SK-N-SH (cell line): ENCODE measurements around the gene RASSF8. TPM values are rescaled to one million over a fixed set of nuclear protein-coding genes. Genes with fewer than 3 reads are reported as not detected.

ENCODE experiments used
- CTCF ChIA-PET: fragments of 300-600, 350-600 bp; formaldehyde crosslinking; extraction: SDS; loops from one replicate; lab custom pipeline; 2021; lab: Yijun Ruan, JAX
- POLR2A ChIA-PET: fragments of 350-600 bp; sonication (Branson Sonifier 250); formaldehyde crosslinking; extraction: SDS; loops from one replicate; lab custom pipeline; 2020; ENCODE audit warnings: antibody characterized with exemption, inconsistent platforms; lab: Yijun Ruan, JAX
- DNase-seq: peaks from one replicate; pipeline ENCODE4 v3.0.0; 2012
- H2AFZ ChIP-seq: fragments of 200-600 bp; sonication (generic); 2 replicates; pipeline ENCODE4 v1.8.1; 2016; ENCODE audit warnings: antibody characterized with exemption, mild to moderate bottlenecking, low read depth
- H3F3A ChIP-seq: fragments of 200-600 bp; sonication (generic); replicated peaks from 2 replicates; pipeline ENCODE3; 2016; ENCODE audit warnings: antibody characterized with exemption, mild to moderate bottlenecking; ENCODE audit not compliant: insufficient read depth
- H3K27ac ChIP-seq, 2 experiments: fragments of 200-500 bp in 1 of 2; fragments of 200-600 bp in 1 of 2; sonication (Bioruptor generic) in 1 of 2; sonication (generic), shearing (Covaris generic) in 1 of 2; 2 replicates each; pipeline versions ENCODE4 v1.5.1 to v1.6.1; 2014 to 2016; ENCODE audit warnings: low read depth in 2 of 2, inconsistent platforms in 1 of 2, low read length in 1 of 2, mild to moderate bottlenecking in 1 of 2, mixed read lengths in 1 of 2
- H3K27me3 ChIP-seq: fragments of 200-600 bp; sonication (generic), shearing (Covaris generic); 2 replicates; pipeline ENCODE4 v1.6.1; 2016; ENCODE audit warnings: mixed run types; ENCODE audit not compliant: insufficient read depth
- H3K36me3 ChIP-seq, 2 experiments: fragments of 200-500 bp in 1 of 2; fragments of 200-600 bp in 1 of 2; sonication (Bioruptor generic) in 1 of 2; sonication (generic) in 1 of 2; replicated peaks in 1 of 2; 2 replicates each; pipeline versions ENCODE3 to v1.5.1; 2014 to 2016; ENCODE audit warnings: low read length in 1 of 2, mild to moderate bottlenecking in 1 of 2; ENCODE audit not compliant: insufficient read depth in 2 of 2, control insufficient read depth in 1 of 2
- H3K4me1 ChIP-seq, 2 experiments: fragments of 200-500 bp in 1 of 2; fragments of 200-600 bp in 1 of 2; sonication (Bioruptor generic) in 1 of 2; sonication (generic), shearing (Covaris generic) in 1 of 2; 2 replicates each; pipeline versions ENCODE4 v1.5.1 to v1.6.1; 2014 to 2016; ENCODE audit warnings: low read depth in 1 of 2, low read length in 1 of 2, mixed run types in 1 of 2; ENCODE audit not compliant: insufficient read depth in 2 of 2, control insufficient read depth in 1 of 2
- H3K4me2 ChIP-seq: fragments of 200-600 bp; sonication (generic), shearing (Covaris generic); 2 replicates; pipeline ENCODE4 v1.6.1; 2017; ENCODE audit warnings: mixed run types
- H3K4me3 ChIP-seq, 2 experiments: fragments of 200-500 bp in 1 of 2; fragments of 200-600 bp in 1 of 2; sonication (Bioruptor generic) in 1 of 2; sonication (generic), shearing (Covaris generic) in 1 of 2; 2 replicates each; pipeline versions ENCODE4 v1.5.1 to v1.8.1; 2014 to 2016; ENCODE audit warnings: low read depth in 2 of 2, inconsistent platforms in 1 of 2, low read length in 1 of 2, mild to moderate bottlenecking in 1 of 2, mixed read lengths in 1 of 2, moderate library complexity in 1 of 2
- H3K79me2 ChIP-seq: fragments of 200-600 bp; sonication (generic); 2 replicates; pipeline ENCODE4 v1.8.1; 2017; ENCODE audit warnings: mild to moderate bottlenecking; ENCODE audit not compliant: insufficient read depth
- H3K9ac ChIP-seq: fragments of 200-600 bp; sonication (generic); 2 replicates; pipeline ENCODE4 v1.6.1; 2017; ENCODE audit warnings: mixed run types
- H3K9me2 ChIP-seq: fragments of 200-600 bp; sonication (generic); 2 replicates; pipeline ENCODE4 v1.6.1; 2017; ENCODE audit warnings: mixed run types
- H3K9me3 ChIP-seq: fragments of 200-600 bp; sonication (generic); 2 replicates; pipeline ENCODE4 v1.6.1; 2017; ENCODE audit warnings: mixed run types, mild to moderate bottlenecking, moderate library complexity
- H4K20me1 ChIP-seq: fragments of 200-600 bp; sonication (generic); 2 replicates; pipeline ENCODE4 v1.6.1; 2017; ENCODE audit warnings: mild to moderate bottlenecking, mixed run types; ENCODE audit not compliant: insufficient read depth
- CHD2 ChIP-seq: fragments of 150-350 bp; IDR thresholded peaks from 2 replicates; pipeline ENCODE4 v1.6.1; 2018; ENCODE audit warnings: low read length; ENCODE audit not compliant: partially characterized antibody
- ELF1 ChIP-seq: IDR thresholded peaks from 2 replicates; pipeline ENCODE4 v1.4.0; 2012
- FOXM1 ChIP-seq: IDR thresholded peaks from 2 replicates; pipeline ENCODE4 v1.4.0; 2012; ENCODE audit warnings: low read depth, mild to moderate bottlenecking
- GABPA ChIP-seq: IDR thresholded peaks from 2 replicates; pipeline ENCODE4 v1.4.0; 2012; ENCODE audit warnings: low read depth, mild to moderate bottlenecking
- GATA2 ChIP-seq: sonication (generic); formaldehyde crosslinking; IDR thresholded peaks from 2 replicates; pipeline ENCODE4 v1.5.0; 2020; ENCODE audit warnings: mild to moderate bottlenecking, missing genetic modification reagents
- JUND ChIP-seq: IDR thresholded peaks from 2 replicates; pipeline ENCODE4 v1.4.0; 2012
- MEF2A ChIP-seq: IDR thresholded peaks from 2 replicates; pipeline ENCODE4 v1.4.0; 2012; ENCODE audit warnings: low read depth, borderline replicate concordance
- NFIC ChIP-seq: IDR thresholded peaks from 2 replicates; pipeline ENCODE4 v1.4.0; 2012; ENCODE audit warnings: borderline replicate concordance
- NRF1 ChIP-seq: IDR thresholded peaks from 2 replicates; pipeline ENCODE4 v1.6.1; 2012; ENCODE audit warnings: low read depth, mild to moderate bottlenecking, low read length
- POLR2AphosphoS5 ChIP-seq: IDR thresholded peaks from 2 replicates; pipeline ENCODE4 v1.6.1; 2012; ENCODE audit warnings: low read depth, low read length
- RCOR1 ChIP-seq: fragments of 150-350 bp; IDR thresholded peaks from 2 replicates; pipeline ENCODE4 v1.6.1; 2017; ENCODE audit warnings: antibody characterized with exemption, low read length
- SIN3A ChIP-seq: IDR thresholded peaks from 2 replicates; pipeline ENCODE4 v1.6.1; 2012; ENCODE audit warnings: low read depth, mild to moderate bottlenecking, low read length, moderate library complexity, borderline replicate concordance
- SMC3 ChIP-seq: IDR thresholded peaks from 2 replicates; pipeline ENCODE4 v1.6.1; 2012; ENCODE audit warnings: low read depth, low read length, improper control_type of control experiment
- TEAD4 ChIP-seq: IDR thresholded peaks from 2 replicates; pipeline ENCODE4 v1.4.0; 2012; ENCODE audit warnings: mild to moderate bottlenecking, borderline replicate concordance; ENCODE audit not compliant: insufficient read depth
- WGBS: methylation state at CpG from one replicate; pipeline ENCODE4 v1.1.6; 2017; ENCODE audit warnings: low lambda C conversion rate; 5-methylcytosine and 5-hydroxymethylcytosine counted together
- polyA plus RNA-seq, 3 experiments: library from polyadenylated mRNA; depleted of rRNA; stranded (reverse); fragments of >200 nt; gene quantifications; 2 replicates each; pipeline ENCODE4 v1.2.3, GENCODE V29; 2012
- TF ChIP-seq, protein P1 (sequence below): fragments of 200-600 bp; sonication (generic); IDR thresholded peaks from 2 replicates; pipeline ENCODE4 v1.6.1; 2017; ENCODE audit warnings: antibody characterized with exemption, mild to moderate bottlenecking, moderate library complexity
- TF ChIP-seq, protein P2 (sequence below): fragments of 150-350 bp; IDR thresholded peaks from 2 replicates; pipeline ENCODE4 v1.6.1; 2017; ENCODE audit warnings: antibody characterized with exemption, low read length, low read depth, borderline replicate concordance
- TF ChIP-seq, protein P3 (sequence below): IDR thresholded peaks from 2 replicates; pipeline ENCODE4 v1.4.0; 2012; ENCODE audit warnings: low read depth, borderline replicate concordance
- TF ChIP-seq, protein P4 (sequence below): IDR thresholded peaks from 2 replicates; pipeline ENCODE4; 2012
- TF ChIP-seq, protein P5 (sequence below): fragments of 150-350 bp; IDR thresholded peaks from 2 replicates; pipeline ENCODE4 v1.6.1; 2016; ENCODE audit warnings: mild to moderate bottlenecking, low read depth, low read length
- TF ChIP-seq, protein P6 (sequence below): IDR thresholded peaks from 2 replicates; pipeline ENCODE4 v1.4.0; 2012; ENCODE audit warnings: low read depth, borderline replicate concordance

Gene RASSF8
- polyA plus RNA-seq, 1 of the 3 experiments (the other 2 are of a cell fraction): 15.3 TPM

DNA sequence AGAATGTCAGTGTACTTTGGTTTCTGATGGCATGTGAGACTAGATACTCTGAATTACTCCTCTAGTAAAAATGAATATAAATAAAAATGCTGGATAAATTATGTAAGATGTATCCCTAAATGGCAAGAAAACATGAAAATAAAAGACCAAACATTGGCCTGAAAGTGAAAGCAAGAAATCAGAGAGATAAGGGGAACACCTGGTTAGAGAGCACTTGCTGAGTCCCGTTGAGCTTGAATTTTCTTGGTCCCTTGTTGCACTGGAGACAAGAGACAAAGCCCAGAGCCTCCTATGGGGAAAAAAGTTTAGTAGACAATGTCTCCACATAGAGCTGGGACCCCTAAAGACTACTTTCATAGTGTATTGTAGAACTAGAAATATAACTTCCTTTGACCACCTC, 23.9 kb downstream of the RASSF8 start:
- DNase-seq: no peak
- no peaks in the 10 kb centered on the region for H3K9me2 ChIP-seq
- H4K20me1 ChIP-seq: peaks cover 97% of the 10 kb centered on the region
- no peak overlapping the region for H3K4me3 ChIP-seq
- no peak overlapping the region for H3K9ac ChIP-seq
- H3K9me3 ChIP-seq: no peaks in the 10 kb centered on the region
- TF ChIP-seq CHD2: no peak
- no peak for TF ChIP-seq SMC3
- TF ChIP-seq JUND: no peak
- TF ChIP-seq MEF2A: no peak
- TF ChIP-seq, protein P1, sequence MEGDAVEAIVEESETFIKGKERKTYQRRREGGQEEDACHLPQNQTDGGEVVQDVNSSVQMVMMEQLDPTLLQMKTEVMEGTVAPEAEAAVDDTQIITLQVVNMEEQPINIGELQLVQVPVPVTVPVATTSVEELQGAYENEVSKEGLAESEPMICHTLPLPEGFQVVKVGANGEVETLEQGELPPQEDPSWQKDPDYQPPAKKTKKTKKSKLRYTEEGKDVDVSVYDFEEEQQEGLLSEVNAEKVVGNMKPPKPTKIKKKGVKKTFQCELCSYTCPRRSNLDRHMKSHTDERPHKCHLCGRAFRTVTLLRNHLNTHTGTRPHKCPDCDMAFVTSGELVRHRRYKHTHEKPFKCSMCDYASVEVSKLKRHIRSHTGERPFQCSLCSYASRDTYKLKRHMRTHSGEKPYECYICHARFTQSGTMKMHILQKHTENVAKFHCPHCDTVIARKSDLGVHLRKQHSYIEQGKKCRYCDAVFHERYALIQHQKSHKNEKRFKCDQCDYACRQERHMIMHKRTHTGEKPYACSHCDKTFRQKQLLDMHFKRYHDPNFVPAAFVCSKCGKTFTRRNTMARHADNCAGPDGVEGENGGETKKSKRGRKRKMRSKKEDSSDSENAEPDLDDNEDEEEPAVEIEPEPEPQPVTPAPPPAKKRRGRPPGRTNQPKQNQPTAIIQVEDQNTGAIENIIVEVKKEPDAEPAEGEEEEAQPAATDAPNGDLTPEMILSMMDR: no peak
- no peak for TF ChIP-seq SIN3A
- no peak for TF ChIP-seq FOXM1
- TF ChIP-seq, protein P2, sequence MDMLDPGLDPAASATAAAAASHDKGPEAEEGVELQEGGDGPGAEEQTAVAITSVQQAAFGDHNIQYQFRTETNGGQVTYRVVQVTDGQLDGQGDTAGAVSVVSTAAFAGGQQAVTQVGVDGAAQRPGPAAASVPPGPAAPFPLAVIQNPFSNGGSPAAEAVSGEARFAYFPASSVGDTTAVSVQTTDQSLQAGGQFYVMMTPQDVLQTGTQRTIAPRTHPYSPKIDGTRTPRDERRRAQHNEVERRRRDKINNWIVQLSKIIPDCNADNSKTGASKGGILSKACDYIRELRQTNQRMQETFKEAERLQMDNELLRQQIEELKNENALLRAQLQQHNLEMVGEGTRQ: no peak
- no peak for TF ChIP-seq NRF1
- TF ChIP-seq, protein P3, sequence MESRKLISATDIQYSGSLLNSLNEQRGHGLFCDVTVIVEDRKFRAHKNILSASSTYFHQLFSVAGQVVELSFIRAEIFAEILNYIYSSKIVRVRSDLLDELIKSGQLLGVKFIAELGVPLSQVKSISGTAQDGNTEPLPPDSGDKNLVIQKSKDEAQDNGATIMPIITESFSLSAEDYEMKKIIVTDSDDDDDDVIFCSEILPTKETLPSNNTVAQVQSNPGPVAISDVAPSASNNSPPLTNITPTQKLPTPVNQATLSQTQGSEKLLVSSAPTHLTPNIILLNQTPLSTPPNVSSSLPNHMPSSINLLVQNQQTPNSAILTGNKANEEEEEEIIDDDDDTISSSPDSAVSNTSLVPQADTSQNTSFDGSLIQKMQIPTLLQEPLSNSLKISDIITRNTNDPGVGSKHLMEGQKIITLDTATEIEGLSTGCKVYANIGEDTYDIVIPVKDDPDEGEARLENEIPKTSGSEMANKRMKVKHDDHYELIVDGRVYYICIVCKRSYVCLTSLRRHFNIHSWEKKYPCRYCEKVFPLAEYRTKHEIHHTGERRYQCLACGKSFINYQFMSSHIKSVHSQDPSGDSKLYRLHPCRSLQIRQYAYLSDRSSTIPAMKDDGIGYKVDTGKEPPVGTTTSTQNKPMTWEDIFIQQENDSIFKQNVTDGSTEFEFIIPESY: no peak
- no peak for TF ChIP-seq TEAD4
- no peak for TF ChIP-seq ELF1
- TF ChIP-seq, protein P4, sequence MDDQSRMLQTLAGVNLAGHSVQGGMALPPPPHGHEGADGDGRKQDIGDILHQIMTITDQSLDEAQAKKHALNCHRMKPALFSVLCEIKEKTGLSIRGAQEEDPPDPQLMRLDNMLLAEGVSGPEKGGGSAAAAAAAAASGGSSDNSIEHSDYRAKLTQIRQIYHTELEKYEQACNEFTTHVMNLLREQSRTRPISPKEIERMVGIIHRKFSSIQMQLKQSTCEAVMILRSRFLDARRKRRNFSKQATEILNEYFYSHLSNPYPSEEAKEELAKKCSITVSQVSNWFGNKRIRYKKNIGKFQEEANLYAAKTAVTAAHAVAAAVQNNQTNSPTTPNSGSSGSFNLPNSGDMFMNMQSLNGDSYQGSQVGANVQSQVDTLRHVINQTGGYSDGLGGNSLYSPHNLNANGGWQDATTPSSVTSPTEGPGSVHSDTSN: no peak
- TF ChIP-seq, protein P5, sequence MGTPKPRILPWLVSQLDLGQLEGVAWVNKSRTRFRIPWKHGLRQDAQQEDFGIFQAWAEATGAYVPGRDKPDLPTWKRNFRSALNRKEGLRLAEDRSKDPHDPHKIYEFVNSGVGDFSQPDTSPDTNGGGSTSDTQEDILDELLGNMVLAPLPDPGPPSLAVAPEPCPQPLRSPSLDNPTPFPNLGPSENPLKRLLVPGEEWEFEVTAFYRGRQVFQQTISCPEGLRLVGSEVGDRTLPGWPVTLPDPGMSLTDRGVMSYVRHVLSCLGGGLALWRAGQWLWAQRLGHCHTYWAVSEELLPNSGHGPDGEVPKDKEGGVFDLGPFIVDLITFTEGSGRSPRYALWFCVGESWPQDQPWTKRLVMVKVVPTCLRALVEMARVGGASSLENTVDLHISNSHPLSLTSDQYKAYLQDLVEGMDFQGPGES: no peak
- TF ChIP-seq, protein P6, sequence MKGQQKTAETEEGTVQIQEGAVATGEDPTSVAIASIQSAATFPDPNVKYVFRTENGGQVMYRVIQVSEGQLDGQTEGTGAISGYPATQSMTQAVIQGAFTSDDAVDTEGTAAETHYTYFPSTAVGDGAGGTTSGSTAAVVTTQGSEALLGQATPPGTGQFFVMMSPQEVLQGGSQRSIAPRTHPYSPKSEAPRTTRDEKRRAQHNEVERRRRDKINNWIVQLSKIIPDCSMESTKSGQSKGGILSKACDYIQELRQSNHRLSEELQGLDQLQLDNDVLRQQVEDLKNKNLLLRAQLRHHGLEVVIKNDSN: no peak
- no peak for TF ChIP-seq GATA2
- no peak for TF ChIP-seq RCOR1
- no peak for TF ChIP-seq GABPA
- no peak for TF ChIP-seq NFIC
- TF ChIP-seq POLR2AphosphoS5: no peak
- TF ChIP-seq, all 33 proteins: peak for 0
- Histone ChIP-seq H2AFZ (no peak overlapping the region), H3F3A (no peaks in the 10 kb centered on the region), H3K27ac (no peak overlapping the region), H3K4me2 (no peak overlapping the region), H3K79me2 (peaks cover 100% of the 10 kb centered on the region), H3K4me1 (peaks cover 0 to 37% of the 10 kb centered on the region in 2 experiments; a peak in 2 of 4 replicates), H3K36me3 (no peaks in the 10 kb centered on the region), H3K27me3 (no peaks in the 10 kb centered on the region)
- POLR2A ChIA-PET: no interaction called here
- no CpG with 5 or more reads among the region's 1 CpG for WGBS
- CTCF ChIA-PET: no interaction called here
